ENCODE data around the gene PAWR.
"Not testable (repeated sequence)": the region's sequence is repeated elsewhere in the genome, so short reads cannot be mapped to it uniquely, and the experiment has no call there.

Gene PAWR

DNA sequence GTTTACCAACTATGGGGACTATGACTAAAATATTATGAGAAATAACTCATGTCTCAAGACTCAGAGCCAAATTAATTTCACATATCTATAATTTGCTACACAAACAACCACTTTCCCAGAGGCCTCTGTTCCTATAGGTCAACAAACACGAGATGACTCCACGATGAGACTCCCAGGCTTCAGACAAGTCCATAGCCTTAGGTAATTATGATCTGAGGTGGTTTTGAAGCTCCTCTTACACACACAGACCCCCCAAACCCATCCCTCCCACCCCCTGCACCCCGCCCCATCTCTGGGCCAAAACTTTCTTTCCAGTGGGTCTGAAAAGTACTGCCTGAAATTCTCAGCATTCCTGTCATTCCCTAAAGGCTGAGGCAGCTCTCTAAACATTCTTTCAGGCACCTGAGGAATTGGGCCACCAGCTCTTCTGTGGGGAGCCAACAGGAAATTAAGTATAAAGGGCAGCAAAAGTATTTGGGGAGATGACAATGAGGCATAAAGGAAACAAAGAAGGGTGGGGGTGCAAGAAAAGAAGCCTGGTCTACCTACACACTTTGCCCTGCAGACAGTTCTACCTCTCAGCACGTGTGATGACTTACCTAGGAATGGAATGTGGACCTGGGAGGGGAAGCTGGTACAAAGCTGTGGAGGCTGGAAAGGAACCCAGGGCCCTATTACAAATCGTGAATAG is 143.6 kb downstream of the PAWR start:
- Histone ChIP-seq H3K36me3 (ENCODE audit: insufficient read depth) (no peaks in the 10 kb centered on the region), H2AFZ (ENCODE audit: low read depth) (no peak overlapping the region), H3K9ac (no peak overlapping the region), H3K27me3 (ENCODE audit: insufficient read depth, low read depth) (no peaks in the 10 kb centered on the region), H3K4me3 (IDR thresholded peaks at IDR 0.05; ENCODE audit: insufficient read depth, low read depth, low read length) (no peak overlapping the region), H4K20me1 (ENCODE audit: insufficient read depth) (no peaks in the 10 kb centered on the region), H3K79me2 (ENCODE audit: insufficient read depth, low read depth) (no peaks in the 10 kb centered on the region), H3K4me1 (ENCODE audit: low read depth, poor library complexity, severe bottlenecking) (no peaks in the 10 kb centered on the region), H3K4me2 (no peak overlapping the region), H3K27ac (no peak overlapping the region)
- TF ChIP-seq, protein P1, sequence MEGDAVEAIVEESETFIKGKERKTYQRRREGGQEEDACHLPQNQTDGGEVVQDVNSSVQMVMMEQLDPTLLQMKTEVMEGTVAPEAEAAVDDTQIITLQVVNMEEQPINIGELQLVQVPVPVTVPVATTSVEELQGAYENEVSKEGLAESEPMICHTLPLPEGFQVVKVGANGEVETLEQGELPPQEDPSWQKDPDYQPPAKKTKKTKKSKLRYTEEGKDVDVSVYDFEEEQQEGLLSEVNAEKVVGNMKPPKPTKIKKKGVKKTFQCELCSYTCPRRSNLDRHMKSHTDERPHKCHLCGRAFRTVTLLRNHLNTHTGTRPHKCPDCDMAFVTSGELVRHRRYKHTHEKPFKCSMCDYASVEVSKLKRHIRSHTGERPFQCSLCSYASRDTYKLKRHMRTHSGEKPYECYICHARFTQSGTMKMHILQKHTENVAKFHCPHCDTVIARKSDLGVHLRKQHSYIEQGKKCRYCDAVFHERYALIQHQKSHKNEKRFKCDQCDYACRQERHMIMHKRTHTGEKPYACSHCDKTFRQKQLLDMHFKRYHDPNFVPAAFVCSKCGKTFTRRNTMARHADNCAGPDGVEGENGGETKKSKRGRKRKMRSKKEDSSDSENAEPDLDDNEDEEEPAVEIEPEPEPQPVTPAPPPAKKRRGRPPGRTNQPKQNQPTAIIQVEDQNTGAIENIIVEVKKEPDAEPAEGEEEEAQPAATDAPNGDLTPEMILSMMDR (conservative IDR thresholded peaks at IDR 0.05; ENCODE audit: low read depth, low read length), result no peak

DNA sequence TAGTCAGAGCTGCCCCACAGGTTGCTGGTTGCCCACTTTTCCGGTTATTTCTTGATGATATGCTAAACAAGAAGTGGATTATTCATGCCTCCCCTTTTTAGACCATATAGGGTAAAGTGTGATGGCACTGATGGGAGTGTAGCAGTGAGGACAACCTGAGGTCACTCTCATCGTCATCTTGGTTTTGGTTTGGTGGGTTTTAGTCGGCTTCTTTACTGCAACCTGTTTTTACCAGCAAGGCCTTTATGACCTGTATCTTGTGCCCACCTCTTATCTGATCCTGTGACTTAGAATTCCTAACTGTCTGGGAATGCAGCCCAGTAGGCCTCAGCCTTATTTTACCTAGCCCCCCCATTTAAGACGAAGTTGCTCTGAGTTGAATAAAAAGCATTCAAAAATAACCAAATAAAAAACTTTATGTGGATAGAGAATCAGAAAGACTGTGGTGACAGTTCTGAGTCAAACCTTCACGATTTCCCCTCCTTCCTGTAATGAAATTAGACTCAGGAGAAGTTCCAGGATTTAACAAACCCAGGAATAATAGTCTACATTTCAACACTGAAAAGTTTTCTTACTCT is 144.2 kb downstream of the PAWR start:
- Histone ChIP-seq H3K27ac (no peak overlapping the region), H4K20me1 (ENCODE audit: insufficient read depth) (no peaks in the 10 kb centered on the region), H3K79me2 (ENCODE audit: insufficient read depth, low read depth) (no peaks in the 10 kb centered on the region), H3K4me1 (ENCODE audit: low read depth, poor library complexity, severe bottlenecking) (no peaks in the 10 kb centered on the region), H3K27me3 (ENCODE audit: insufficient read depth, low read depth) (no peaks in the 10 kb centered on the region), H3K9ac (no peak overlapping the region), H3K4me2 (no peak overlapping the region), H2AFZ (ENCODE audit: low read depth) (no peak overlapping the region), H3K4me3 (IDR thresholded peaks at IDR 0.05; ENCODE audit: insufficient read depth, low read depth, low read length) (no peak overlapping the region), H3K36me3 (ENCODE audit: insufficient read depth) (no peaks in the 10 kb centered on the region)
- TF ChIP-seq, protein P1 (conservative IDR thresholded peaks at IDR 0.05; ENCODE audit: low read depth, low read length), result no peak

DNA sequence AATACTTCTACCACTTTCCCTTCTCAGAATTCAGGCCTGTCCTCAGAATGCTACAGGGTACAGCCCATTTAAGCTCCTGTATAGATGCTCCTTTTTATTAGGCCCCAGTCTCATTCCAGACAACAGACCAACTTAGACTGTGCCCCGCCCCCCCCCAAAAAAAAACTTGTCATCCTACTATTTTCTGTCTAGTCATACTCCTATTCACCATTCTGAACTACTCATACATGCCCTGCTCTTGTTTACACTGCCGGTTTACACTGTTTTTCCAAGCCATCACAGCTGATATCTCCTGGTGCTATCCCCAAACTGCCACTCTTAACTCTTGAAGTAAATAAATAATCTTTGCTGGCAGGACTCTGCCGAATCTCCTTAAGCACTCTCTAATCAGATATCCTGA is 146.3 kb downstream of the PAWR start:
- H3K27me3 ChIP-seq (ENCODE audit: insufficient read depth, low read depth); H3K4me3 ChIP-seq (IDR thresholded peaks at IDR 0.05; ENCODE audit: insufficient read depth, low read depth, low read length); H4K20me1 ChIP-seq (ENCODE audit: insufficient read depth); H3K4me2 ChIP-seq; H3K27ac ChIP-seq; H3K79me2 ChIP-seq (ENCODE audit: insufficient read depth, low read depth); H3K36me3 ChIP-seq (ENCODE audit: insufficient read depth); H3K9ac ChIP-seq; H3K4me1 ChIP-seq (ENCODE audit: low read depth, poor library complexity, severe bottlenecking); H2AFZ ChIP-seq (ENCODE audit: low read depth): not testable (repeated sequence)

DNA sequence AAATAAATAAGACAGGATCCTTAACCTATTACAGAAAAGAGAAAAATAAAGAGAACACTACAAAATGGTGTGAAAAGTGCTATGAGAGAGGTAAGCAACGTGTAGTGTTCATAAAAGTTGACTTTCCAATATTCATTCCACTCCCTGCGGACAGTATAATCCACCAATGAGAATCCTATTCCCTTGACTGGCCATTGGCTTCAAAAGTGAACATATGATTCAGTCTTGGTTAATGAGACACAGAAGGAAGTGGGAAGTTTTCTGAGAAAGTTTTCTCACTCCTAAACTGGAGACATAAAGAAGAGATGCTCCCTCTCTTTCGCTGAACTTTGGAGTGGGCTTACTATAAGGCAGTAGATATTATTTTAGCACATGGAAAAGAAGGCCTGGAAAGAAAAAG is 153.1 kb downstream of the PAWR start:
- TF ChIP-seq, protein P1 (conservative IDR thresholded peaks at IDR 0.05; ENCODE audit: low read depth, low read length), result no peak
- no peaks in the 10 kb centered on the region for H3K79me2 ChIP-seq (ENCODE audit: insufficient read depth, low read depth)

DNA sequence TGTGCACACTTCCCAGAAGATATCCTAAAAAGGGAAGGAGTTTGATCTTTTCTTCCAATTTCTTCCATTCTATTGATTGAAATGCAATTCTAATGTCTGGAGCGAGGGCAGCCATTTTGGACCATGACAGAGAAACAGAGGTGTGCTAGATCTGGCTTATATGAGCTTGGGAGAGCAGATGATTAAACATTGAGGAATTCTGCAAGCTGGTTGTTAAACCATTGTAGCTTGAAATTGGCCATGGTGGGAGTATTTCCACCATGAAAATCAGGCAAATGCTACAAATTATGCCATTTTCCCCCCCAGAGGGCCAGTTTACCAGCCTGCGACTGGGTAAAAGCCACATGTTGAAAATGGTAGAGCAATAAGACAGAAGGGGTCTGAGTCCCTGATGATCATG is 155.0 kb downstream of the PAWR start:
- no peak overlapping the region for H3K27ac ChIP-seq
- H3K4me1 ChIP-seq (ENCODE audit: low read depth, poor library complexity, severe bottlenecking), result no peaks in the 10 kb centered on the region
- no peak overlapping the region for H2AFZ ChIP-seq (ENCODE audit: low read depth)
- no peaks in the 10 kb centered on the region for H4K20me1 ChIP-seq (ENCODE audit: insufficient read depth)
- no peak overlapping the region for H3K4me3 ChIP-seq (IDR thresholded peaks at IDR 0.05; ENCODE audit: insufficient read depth, low read depth, low read length)
- H3K9ac ChIP-seq, result no peak overlapping the region
- TF ChIP-seq, protein P1 (conservative IDR thresholded peaks at IDR 0.05; ENCODE audit: low read depth, low read length), result no peak
- H3K36me3 ChIP-seq (ENCODE audit: insufficient read depth), result no peaks in the 10 kb centered on the region
- H3K4me2 ChIP-seq, result no peak overlapping the region
- no peaks in the 10 kb centered on the region for H3K27me3 ChIP-seq (ENCODE audit: insufficient read depth, low read depth)
- H3K79me2 ChIP-seq (ENCODE audit: insufficient read depth, low read depth), result no peaks in the 10 kb centered on the region

More for the DNA sequence above, 153.1 kb downstream of the PAWR start:
- no peaks in the 10 kb centered on the region for H4K20me1 ChIP-seq (ENCODE audit: insufficient read depth)
- no peaks in the 10 kb centered on the region for H3K36me3 ChIP-seq (ENCODE audit: insufficient read depth)
- no peaks in the 10 kb centered on the region for H3K27me3 ChIP-seq (ENCODE audit: insufficient read depth, low read depth)
- no peak overlapping the region for H3K9ac ChIP-seq
- no peak overlapping the region for H3K27ac ChIP-seq
- H2AFZ ChIP-seq (ENCODE audit: low read depth), result no peak overlapping the region
- no peak overlapping the region for H3K4me3 ChIP-seq (IDR thresholded peaks at IDR 0.05; ENCODE audit: insufficient read depth, low read depth, low read length)
- H3K4me1 ChIP-seq (ENCODE audit: low read depth, poor library complexity, severe bottlenecking), result no peaks in the 10 kb centered on the region
- H3K4me2 ChIP-seq, result no peak overlapping the region

Measured in KMS-11 (cell line).